ENCODE measurements around the gene LARP7. TPM values are rescaled to one million over a fixed set of nuclear protein-coding genes. Genes with fewer than 3 reads are reported as not detected.

LARP7 gene
- total RNA-seq = 10 to 100 TPM; 50.0 to 57.9 (median 52.9) TPM
- 10 to 100 TPM; 35.6 to 57.1 (median 53.2) TPM for polyA plus RNA-seq

DNA sequence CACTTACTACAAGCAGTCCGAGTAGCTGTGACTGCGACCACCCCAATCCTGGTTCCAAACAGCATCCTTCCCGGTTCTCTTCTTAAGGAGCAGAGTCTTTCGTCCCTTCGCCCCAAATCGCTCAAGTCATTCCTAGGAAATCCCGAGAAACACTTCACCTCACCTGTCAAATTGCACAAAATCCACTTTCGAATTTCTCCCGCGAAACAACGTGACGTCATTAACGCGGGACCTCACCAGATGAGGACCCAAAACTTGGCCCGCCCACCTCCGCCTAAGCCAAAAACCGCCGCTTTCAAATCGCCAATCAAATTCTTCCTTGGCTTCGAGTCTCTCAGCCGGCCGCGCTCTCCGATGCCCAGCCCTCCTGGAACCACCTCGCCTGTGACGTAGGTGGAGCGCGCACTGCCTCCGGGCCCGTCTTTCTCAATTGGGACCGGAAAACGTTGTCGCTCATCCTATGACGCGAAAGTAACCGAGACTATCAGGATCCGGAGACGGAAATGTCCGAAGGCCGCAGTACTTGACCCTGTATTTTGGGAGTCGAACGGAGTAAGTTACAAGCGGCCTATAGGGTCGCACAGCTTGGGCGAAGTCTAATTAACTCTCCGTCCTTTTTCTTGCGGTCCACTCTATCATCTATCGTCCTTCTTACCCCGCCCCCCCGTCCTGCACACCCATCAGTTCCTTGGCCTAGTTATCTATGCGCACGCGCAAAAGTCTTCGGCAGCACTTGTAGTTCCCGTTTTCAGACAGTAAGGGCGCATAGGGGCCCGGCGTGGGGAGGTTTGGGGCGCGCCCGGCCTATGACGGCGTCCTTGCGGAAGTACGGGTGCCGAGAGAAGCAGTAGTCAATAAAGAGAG is at the start of gene LARP7, which contains the start of gene ZGRF1:
TSS of gene LARP7 (plus strand) at position 456 of the 864 bp plus-strand sequence. CDS start 7,527 bp downstream, outside the sequence.
TSS of gene ZGRF1 (minus strand) at position 222 of the 864 bp plus-strand sequence. CDS start 3,733 bp downstream, outside the sequence.
- WGBS, 2 donors = 0% methylated on average over 66 of the region's 66 CpGs
- intact Hi-C loops (cut with DNase I) = loop anchor here (2.0 to 10.0 kb wide), 6 partner anchors 128 to 468 kb away; partner anchors contain the start of gene AP1AR
- no peaks in the 10 kb centered on the region for H3K27me3 ChIP-seq

DNA sequence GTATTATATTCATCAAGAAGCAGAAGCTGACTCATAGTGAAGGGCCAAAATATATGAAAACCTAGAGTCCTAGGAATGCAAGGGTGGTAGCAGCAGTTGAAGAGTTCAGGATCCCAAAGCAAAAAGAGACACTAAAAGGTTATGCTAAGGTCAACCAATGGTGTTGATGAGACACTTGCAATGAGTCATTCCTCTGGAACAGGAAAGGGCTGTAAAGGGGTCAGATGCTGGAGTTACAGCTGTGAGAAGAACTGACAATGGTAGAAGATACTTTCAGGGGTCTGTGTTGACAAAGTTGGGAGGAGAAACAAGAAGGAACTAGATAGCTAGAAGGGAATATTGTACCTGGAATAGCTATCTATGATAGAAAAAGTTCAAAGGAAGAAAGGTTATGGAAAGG is 47.7 kb upstream of the LARP7 start:
- Histone ChIP-seq H3K27me3 (no peaks in the 10 kb centered on the region), H3K4me1 (no peaks in the 10 kb centered on the region), H3K27ac (no peak overlapping the region), H3K9me3 (no peaks in the 10 kb centered on the region), H3K4me3 (no peak overlapping the region), H3K36me3 (no peaks in the 10 kb centered on the region)
- TF ChIP-seq POLR2A (IDR thresholded peaks at IDR 0.05) = no peak
- no peak for TF ChIP-seq EP300 (IDR thresholded peaks at IDR 0.05)
- TF ChIP-seq, protein P1, sequence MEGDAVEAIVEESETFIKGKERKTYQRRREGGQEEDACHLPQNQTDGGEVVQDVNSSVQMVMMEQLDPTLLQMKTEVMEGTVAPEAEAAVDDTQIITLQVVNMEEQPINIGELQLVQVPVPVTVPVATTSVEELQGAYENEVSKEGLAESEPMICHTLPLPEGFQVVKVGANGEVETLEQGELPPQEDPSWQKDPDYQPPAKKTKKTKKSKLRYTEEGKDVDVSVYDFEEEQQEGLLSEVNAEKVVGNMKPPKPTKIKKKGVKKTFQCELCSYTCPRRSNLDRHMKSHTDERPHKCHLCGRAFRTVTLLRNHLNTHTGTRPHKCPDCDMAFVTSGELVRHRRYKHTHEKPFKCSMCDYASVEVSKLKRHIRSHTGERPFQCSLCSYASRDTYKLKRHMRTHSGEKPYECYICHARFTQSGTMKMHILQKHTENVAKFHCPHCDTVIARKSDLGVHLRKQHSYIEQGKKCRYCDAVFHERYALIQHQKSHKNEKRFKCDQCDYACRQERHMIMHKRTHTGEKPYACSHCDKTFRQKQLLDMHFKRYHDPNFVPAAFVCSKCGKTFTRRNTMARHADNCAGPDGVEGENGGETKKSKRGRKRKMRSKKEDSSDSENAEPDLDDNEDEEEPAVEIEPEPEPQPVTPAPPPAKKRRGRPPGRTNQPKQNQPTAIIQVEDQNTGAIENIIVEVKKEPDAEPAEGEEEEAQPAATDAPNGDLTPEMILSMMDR (IDR thresholded peaks at IDR 0.05) = no peak
- TF ChIP-seq POLR2AphosphoS5 (IDR thresholded peaks at IDR 0.05) = no peak
- intact Hi-C loops (cut with DNase I) = no loop called here
- no peak for DNase-seq

More for the DNA sequence above, at the start of gene LARP7, which contains the start of gene ZGRF1:
- peaks cover 0 to 25% (median 18%) of the 10 kb centered on the region in 4 donors for H3K4me1 ChIP-seq
- peak in 1 of 4 donors; percentile 41 for TF ChIP-seq EP300 (IDR thresholded peaks at IDR 0.05)
- TF ChIP-seq POLR2A (IDR thresholded peaks at IDR 0.05) = no peak
- peak; percentile 61 to 79 (median 76) for TF ChIP-seq POLR2AphosphoS5 (IDR thresholded peaks at IDR 0.05)
- TF ChIP-seq, protein P1 (IDR thresholded peaks at IDR 0.05) = peak; percentile 86 to 99 (median 98)
- no peaks in the 10 kb centered on the region for H3K9me3 ChIP-seq
- H3K27ac ChIP-seq = peak within 1 kb of the TSS; percentile 89 to 94 (median 91)
- H3K36me3 ChIP-seq = no peaks in the 10 kb centered on the region
- peak; percentile 100 for DNase-seq
- peak within 1 kb of the TSS; percentile 54 to 62 (median 56) for H3K4me3 ChIP-seq

DNA sequence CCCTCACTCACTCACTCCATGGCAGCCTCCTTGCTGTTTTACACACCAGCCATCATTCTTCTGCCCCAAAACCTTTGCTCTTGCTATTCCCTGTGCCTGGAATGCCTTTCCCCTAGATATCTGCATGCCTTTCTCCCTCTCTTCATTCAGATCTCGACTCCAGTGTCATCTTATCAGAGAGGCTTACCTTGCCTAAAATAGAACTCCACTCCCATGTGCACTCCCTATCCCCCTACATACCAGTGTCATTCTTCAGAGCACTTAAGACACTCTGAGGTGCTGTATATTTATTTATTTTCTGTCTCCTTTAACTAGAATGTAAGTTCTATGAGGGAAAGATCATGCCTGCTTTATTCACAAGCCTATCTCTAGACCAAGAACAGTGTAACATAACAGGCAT is 45.4 kb upstream of the LARP7 start:
- H3K9me3 ChIP-seq = no peaks in the 10 kb centered on the region
- 75 to 81% methylated on average over 1 of the region's 1 CpG for WGBS, 2 donors

DNA sequence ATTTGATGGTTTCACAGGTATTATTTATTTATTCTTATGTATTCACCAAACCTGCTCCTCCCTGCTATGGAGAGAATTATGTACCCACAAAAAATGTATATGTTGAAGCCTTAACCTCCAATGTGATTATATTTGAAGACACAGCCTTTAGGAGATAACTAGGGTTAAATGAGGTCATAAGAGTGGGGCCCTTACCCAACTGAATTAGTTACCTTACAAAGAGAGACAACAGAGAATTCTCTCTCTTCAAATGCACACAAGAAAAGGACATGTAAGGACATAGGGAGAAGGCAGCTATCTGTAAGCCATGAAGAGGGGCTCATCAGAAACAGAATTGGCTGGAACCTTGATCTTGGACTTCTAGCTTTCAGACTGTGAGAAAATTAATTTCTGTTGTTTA is 44.2 kb upstream of the LARP7 start:
- Histone ChIP-seq H3K4me1 (no peaks in the 10 kb centered on the region), H3K9me3 (no peaks in the 10 kb centered on the region), H3K36me3 (no peaks in the 10 kb centered on the region), H3K27me3 (no peaks in the 10 kb centered on the region), H3K27ac (no peak overlapping the region), H3K4me3 (no peak overlapping the region)
- TF ChIP-seq, protein P1 (IDR thresholded peaks at IDR 0.05) = no peak
- TF ChIP-seq POLR2AphosphoS5 (IDR thresholded peaks at IDR 0.05) = no peak
- TF ChIP-seq POLR2A (IDR thresholded peaks at IDR 0.05) = no peak
- TF ChIP-seq EP300 (IDR thresholded peaks at IDR 0.05) = no peak
- intact Hi-C loops (cut with DNase I) = no loop called here
- DNase-seq = no peak

More for the DNA sequence above, 45.4 kb upstream of the LARP7 start:
- intact Hi-C loops (cut with DNase I) = no loop called here
- H3K4me3 ChIP-seq = no peak overlapping the region
- H3K36me3 ChIP-seq = no peaks in the 10 kb centered on the region
- no peak for TF ChIP-seq POLR2A (IDR thresholded peaks at IDR 0.05)
- TF ChIP-seq POLR2AphosphoS5 (IDR thresholded peaks at IDR 0.05) = no peak
- no peak for TF ChIP-seq EP300 (IDR thresholded peaks at IDR 0.05)
- TF ChIP-seq, protein P1 (IDR thresholded peaks at IDR 0.05) = no peak
- H3K4me1 ChIP-seq = no peaks in the 10 kb centered on the region
- no peak for DNase-seq
- H3K27me3 ChIP-seq = no peaks in the 10 kb centered on the region
- no peak overlapping the region for H3K27ac ChIP-seq
